Neural cell (in vitro differentiated cells): Measurements from ENCODE around the gene TMEM11. TPM values are rescaled to one million over a fixed set of nuclear protein-coding genes. Genes with fewer than 3 reads are reported as not detected.

Experiments
- H2AFZ ChIP-seq: fragments of 200-600, 300-800 bp; sonication (generic), shearing (Covaris generic); 2 replicates; pipeline ENCODE4 v1.6.0; 2014; ENCODE audit warnings: low read depth, mild to moderate bottlenecking, antibody characterized with exemption, low read length, moderate library complexity
- H3F3A ChIP-seq: fragments of 200-600 bp; shearing (Covaris generic); 2 replicates; pipeline ENCODE4 v1.6.1; 2016; ENCODE audit warnings: mild to moderate bottlenecking, moderate library complexity, mixed read lengths, antibody characterized with exemption, low read length; ENCODE audit not compliant: insufficient read depth, poor library complexity, severe bottlenecking
- H3K27ac ChIP-seq: fragments of 200-600, 300-800 bp; sonication (generic), shearing (Covaris generic); 2 replicates; pipeline ENCODE4 v1.5.1; 2014; ENCODE audit warnings: mild to moderate bottlenecking, low read length, moderate library complexity
- H3K27me3 ChIP-seq: fragments of 300-800, 200-600 bp; sonication (generic), shearing (Covaris generic); 2 replicates; pipeline ENCODE4 v1.6.0; 2014; ENCODE audit warnings: mild to moderate bottlenecking, low read depth, low read length, moderate library complexity; ENCODE audit not compliant: insufficient read depth
- H3K36me3 ChIP-seq: fragments of 300-800, 200-600 bp; sonication (generic), shearing (Covaris generic); 2 replicates; pipeline ENCODE4 v1.5.1; 2014; ENCODE audit warnings: mild to moderate bottlenecking, antibody characterized with exemption, low read length, moderate library complexity; ENCODE audit not compliant: insufficient read depth
- H3K4me2 ChIP-seq: fragments of 300-800, 200-600 bp; sonication (generic), shearing (Covaris generic); 2 replicates; pipeline ENCODE4 v1.6.0; 2014; ENCODE audit warnings: mild to moderate bottlenecking, low read length
- H3K4me3 ChIP-seq: fragments of 300-800, 200-600 bp; sonication (generic), shearing (Covaris generic); 2 replicates; pipeline ENCODE4 v1.5.1; 2014; ENCODE audit warnings: mild to moderate bottlenecking, low read length, moderate library complexity
- H3K79me2 ChIP-seq: fragments of 200-600 bp; shearing (Covaris generic); replicated peaks from 2 replicates; pipeline ENCODE4 v1.6.0; 2014; ENCODE audit warnings: mild to moderate bottlenecking, low read length, moderate library complexity; ENCODE audit not compliant: insufficient read depth
- H3K9ac ChIP-seq: fragments of 300-800, 200-600 bp; sonication (generic), shearing (Covaris generic); 2 replicates; pipeline ENCODE4 v1.6.1; 2016; ENCODE audit warnings: mild to moderate bottlenecking, low read length, mixed read lengths
- H3K9me2 ChIP-seq: fragments of 200-600 bp; shearing (Covaris generic); 2 replicates; pipeline ENCODE4 v1.6.1; 2016; ENCODE audit warnings: mild to moderate bottlenecking, low read length, mixed read lengths; ENCODE audit not compliant: insufficient read depth
- H3K9me3 ChIP-seq: fragments of 200-600, 300-800 bp; sonication (generic), shearing (Covaris generic); 2 replicates; pipeline ENCODE4 v1.6.1; 2016; ENCODE audit warnings: mild to moderate bottlenecking, mixed run types, low read length, moderate library complexity, mixed read lengths
- H4K20me1 ChIP-seq: fragments of 200-600 bp; shearing (Covaris generic); 2 replicates; pipeline ENCODE4 v1.6.1; 2016; ENCODE audit warnings: mild to moderate bottlenecking, mixed run types; ENCODE audit not compliant: insufficient read depth
- CTCF ChIP-seq: fragments of 450-650 bp; IDR thresholded peaks from 2 replicates; pipeline ENCODE4 v1.5.1; 2014; ENCODE audit warnings: antibody characterized with exemption, mild to moderate bottlenecking, moderate library complexity; ENCODE audit not compliant: poor library complexity, severe bottlenecking
- EP300 ChIP-seq: fragments of 450-650 bp; conservative IDR thresholded peaks from 2 replicates; pipeline ENCODE4 v1.6.1; 2014; ENCODE audit warnings: antibody characterized with exemption, mild to moderate bottlenecking, moderate library complexity; ENCODE audit not compliant: poor library complexity, severe bottlenecking
- EZH2 ChIP-seq: fragments of 200-600, 300-800 bp; shearing (Covaris generic), sonication (generic); IDR thresholded peaks from 2 replicates; pipeline ENCODE4 v1.6.1; 2014; ENCODE audit warnings: antibody characterized with exemption, low read length, borderline replicate concordance, mild to moderate bottlenecking; ENCODE audit not compliant: insufficient read depth, poor library complexity, severe bottlenecking
- MXI1 ChIP-seq: fragments of 450-650 bp; conservative IDR thresholded peaks from 2 replicates; pipeline ENCODE4 v1.6.1; 2014; ENCODE audit warnings: antibody characterized with exemption, mild to moderate bottlenecking; ENCODE audit not compliant: poor library complexity, severe bottlenecking
- POLR2AphosphoS5 ChIP-seq: IDR thresholded peaks from 2 replicates; pipeline ENCODE4 v1.6.1; 2012
- RAD21 ChIP-seq: fragments of 450-650 bp; conservative IDR thresholded peaks from 2 replicates; pipeline ENCODE4 v1.6.1; 2014; ENCODE audit warnings: antibody characterized with exemption, mild to moderate bottlenecking, moderate library complexity
- REST ChIP-seq: IDR thresholded peaks from 2 replicates; pipeline ENCODE4 v1.6.1; 2012; ENCODE audit warnings: borderline replicate concordance
- SMC3 ChIP-seq: fragments of 450-650 bp; conservative IDR thresholded peaks from 2 replicates; pipeline ENCODE4 v1.6.1; 2014; ENCODE audit warnings: antibody characterized with exemption, mild to moderate bottlenecking, moderate library complexity; ENCODE audit not compliant: poor library complexity
- TAF1 ChIP-seq: IDR thresholded peaks from 2 replicates; pipeline ENCODE4 v1.6.1; 2012; ENCODE audit warnings: low read depth
- polyA plus RNA-seq: library from polyadenylated mRNA; depleted of rRNA; stranded (reverse); fragments of >200 nt; gene quantifications from 2 replicates; pipeline ENCODE4 v1.2.3, GENCODE V29; 2014

Gene TMEM11
- polyA plus RNA-seq, 1 donor from 2014 or later: 24.6 TPM

- H3K27me3 ChIP-seq: no peaks in the 10 kb centered on the region
- H3K79me2 ChIP-seq: no peaks in the 10 kb centered on the region
- TF ChIP-seq CTCF (no peak), SMC3 (no peak), MXI1 (no peak), POLR2AphosphoS5 (no peak), REST (no peak), EZH2 (no peak), RAD21 (no peak), TAF1 (no peak), EP300 (no peak)
- H2AFZ ChIP-seq: no peak overlapping the region
- no peaks in the 10 kb centered on the region for H4K20me1 ChIP-seq
- H3K36me3 ChIP-seq: no peaks in the 10 kb centered on the region
- H3K4me3 ChIP-seq: no peak overlapping the region
- no peaks in the 10 kb centered on the region for H3K9me3 ChIP-seq
- H3F3A ChIP-seq: no peaks in the 10 kb centered on the region
- no peak overlapping the region for H3K27ac ChIP-seq
- H3K4me2 ChIP-seq: no peak overlapping the region
- no peaks in the 10 kb centered on the region for H3K9me2 ChIP-seq
- H3K9ac ChIP-seq: no peak overlapping the region
Observed at GRCh38 chr17:21262259-21262993, 48.5 kb upstream of the TMEM11 start.

GRCh38 chr17:21258593-21258992 is 44.6 kb upstream of the TMEM11 start:
- H3K27ac ChIP-seq: no peak overlapping the region
- no peaks in the 10 kb centered on the region for H4K20me1 ChIP-seq

More at GRCh38 chr17:21258593-21258992, 44.6 kb upstream of the TMEM11 start:
- H3K27me3 ChIP-seq: no peaks in the 10 kb centered on the region
- H3K4me2 ChIP-seq: no peak overlapping the region
- no peaks in the 10 kb centered on the region for H3K79me2 ChIP-seq
- H3K4me3 ChIP-seq: no peak overlapping the region
- TF ChIP-seq EZH2 (no peak), SMC3 (no peak), EP300 (no peak), REST (no peak), CTCF (no peak), RAD21 (no peak), MXI1 (no peak), POLR2AphosphoS5 (no peak), TAF1 (no peak)
- H2AFZ ChIP-seq: no peak overlapping the region
- no peak overlapping the region for H3K9ac ChIP-seq
- no peaks in the 10 kb centered on the region for H3K9me2 ChIP-seq
- H3K36me3 ChIP-seq: no peaks in the 10 kb centered on the region
- no peaks in the 10 kb centered on the region for H3K9me3 ChIP-seq
- H3F3A ChIP-seq: no peaks in the 10 kb centered on the region
